DMS153 (cell line): ENCODE data around the gene COL4A2.
"Not testable (repeated sequence)": the region's sequence is repeated elsewhere in the genome, so short reads cannot be mapped to it uniquely, and the experiment has no call there.

Source experiments
- DNase-seq: peaks from one replicate; lab custom pipeline; 2025; lab: John Stamatoyannopoulos, UW

Gene COL4A2

DNA sequence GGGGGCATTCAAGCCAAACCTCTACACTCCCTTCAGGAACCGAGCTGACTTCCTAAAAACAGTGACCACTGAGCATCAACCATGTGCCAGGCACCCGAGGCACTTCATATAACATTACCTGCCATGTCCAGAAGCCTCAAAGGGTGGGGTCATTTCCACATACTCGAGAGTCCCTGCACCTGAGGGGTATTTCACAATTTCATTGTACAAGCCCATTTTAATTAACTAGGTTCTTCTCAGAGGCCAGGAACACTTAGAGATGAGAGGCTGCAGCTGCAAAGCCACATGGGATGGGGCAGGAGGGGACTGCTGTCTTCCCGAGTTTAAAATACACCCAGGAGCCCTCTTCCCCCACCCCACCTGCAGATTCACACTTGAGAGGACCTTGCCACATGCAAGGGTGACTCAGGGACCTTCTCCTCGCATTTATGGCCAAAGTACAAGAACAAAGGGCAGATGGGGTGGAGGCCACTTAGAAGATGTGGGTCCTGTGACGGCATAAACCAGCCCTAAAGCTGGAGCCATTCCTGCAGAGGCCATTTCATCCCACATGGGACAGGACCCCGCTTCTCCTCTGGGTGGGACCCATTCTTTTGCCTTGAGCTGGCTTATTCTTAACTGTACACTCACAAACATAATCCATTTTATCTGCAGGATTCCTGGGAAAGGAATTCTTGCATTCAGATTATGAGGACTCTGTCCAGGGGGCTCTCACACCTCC, 210.6 kb downstream of the COL4A2 start:
- no peak for DNase-seq

DNA sequence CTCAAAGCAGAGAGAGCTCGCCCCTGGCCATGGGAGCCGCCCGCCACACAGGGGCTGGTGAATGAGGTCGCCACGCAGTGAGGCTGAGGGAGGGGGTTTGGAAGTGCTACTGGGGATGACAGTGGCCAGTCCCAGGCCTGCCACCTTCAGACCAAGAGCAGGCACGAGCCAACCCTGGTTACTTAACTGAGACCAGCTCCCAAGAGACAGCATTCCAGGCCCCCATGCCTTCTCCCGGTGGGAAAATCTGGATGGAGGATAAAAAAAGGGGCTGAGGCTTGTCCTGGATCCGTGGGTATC, 211.1 kb downstream of the COL4A2 start:
- DNase-seq = no peak

DNA sequence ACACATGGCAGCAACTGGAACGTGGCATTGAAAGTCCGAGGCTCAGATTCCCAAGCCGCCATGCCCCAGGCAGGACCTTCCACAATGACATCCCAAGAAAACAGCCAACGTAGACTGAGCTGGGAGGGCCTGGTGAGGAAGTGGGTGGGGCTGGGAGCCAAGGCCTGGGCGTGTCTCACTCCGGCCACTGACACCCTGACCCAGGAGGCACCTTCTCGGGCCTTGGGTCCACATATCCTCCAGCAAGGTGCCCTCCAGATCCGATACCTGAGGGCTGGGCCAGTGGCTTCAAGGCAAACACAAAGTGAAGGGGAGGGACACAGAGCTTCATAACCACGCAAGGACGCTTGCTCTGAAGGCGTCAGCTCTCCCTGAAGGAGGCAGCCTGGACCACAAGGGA, 211.5 kb downstream of the COL4A2 start:
- DNase-seq = no peak

DNA sequence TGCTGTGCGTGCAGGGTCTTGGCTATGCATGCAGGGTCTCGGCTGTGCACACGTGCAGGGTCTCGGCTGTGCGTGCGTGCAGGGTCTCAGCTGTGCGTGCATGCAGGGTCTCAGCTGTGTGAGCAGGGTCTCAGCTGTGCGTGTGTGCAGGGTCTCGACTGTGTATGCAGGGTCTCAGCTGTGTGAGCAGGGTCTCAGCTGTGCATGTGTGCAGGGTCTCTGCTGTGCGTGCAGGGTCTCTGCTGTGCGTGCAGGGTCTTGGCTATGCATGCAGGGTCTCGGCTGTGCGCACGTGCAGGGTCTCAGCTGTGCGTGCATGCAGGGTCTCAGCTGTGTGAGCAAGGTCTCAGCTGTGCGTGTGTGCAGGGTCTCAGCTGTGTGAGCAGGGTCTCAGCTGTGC, 212.0 kb downstream of the COL4A2 start:
- no peak for DNase-seq

DNA sequence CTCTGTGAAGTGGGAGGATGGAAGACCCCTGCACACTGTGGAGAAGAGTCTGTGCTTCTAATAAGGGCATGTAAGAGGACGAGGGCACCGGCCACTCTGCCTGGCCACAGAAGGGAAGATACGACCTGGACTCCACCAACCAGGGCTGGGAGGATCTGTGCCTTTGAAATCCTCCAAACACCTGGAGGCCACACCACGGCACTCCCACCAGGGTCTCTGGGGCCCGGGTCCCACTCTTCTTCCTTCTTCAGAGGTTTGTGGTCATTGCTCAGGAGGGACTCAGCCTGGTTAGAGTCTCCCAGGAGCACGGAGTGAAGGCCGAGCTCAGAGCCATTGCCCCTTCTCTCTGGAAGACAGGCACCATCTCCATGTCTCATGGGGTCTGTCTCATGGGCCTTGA, 212.4 kb downstream of the COL4A2 start:
- no peak for DNase-seq

DNA sequence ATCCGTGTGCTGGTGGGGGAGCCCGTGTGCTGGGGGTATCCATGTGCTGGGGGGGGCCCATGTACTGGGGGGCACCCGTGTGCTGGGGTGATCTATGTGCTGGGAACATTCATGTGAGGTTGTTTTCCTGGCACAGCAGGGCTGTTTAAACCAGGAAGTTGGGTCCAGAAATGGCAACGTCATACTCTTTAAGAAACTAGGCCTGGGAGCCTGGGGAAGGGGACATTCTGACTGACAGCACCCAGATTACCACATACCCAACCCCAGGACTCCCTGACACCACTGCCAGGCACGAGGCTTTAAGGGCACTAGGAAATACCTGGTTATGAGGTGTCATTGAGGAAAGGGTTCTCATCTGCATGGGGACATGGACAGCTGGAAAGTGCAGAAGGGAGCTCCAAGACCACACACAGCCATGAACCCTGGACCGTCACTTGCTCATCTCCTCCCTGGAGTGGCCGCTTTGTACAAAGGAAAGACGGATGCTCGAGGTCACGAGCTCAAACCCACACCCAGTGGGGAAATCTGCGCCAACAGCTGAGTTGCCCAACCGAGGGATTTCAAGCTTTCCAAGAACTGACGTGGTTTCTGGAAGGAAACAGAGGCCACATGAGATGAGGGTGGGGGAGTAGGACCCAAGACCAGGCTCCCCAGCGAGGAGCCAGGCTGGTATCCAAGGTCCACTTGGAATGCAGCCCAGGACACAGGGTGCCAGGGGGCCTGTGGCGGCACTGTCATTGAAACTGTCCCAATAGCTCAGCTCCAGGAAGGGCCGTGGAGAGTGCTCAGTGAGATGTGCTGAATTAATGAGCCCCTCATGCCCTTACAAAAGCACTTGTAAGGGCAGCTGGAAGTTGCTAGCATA, 213.6 kb downstream of the COL4A2 start:
- DNase-seq = no peak

DNA sequence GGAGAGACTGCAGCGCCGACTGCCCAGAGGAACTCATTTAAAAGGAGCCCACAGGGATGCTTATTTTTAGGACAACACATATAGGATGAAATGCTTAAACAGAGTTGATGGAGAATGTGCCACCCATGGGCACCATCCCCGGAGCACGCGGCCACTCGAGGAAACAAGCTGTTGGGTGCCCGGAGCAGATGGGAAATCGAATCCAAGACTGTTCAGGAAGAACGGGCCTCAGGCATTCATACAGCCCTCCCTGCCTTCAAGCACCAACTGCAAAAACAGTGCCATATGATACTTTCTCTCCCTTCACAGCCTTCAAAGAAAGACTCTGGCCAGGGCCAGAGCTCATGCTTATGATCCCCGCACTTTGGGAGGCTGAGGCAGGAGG, 214.2 kb downstream of the COL4A2 start:
- no peak for DNase-seq

DNA sequence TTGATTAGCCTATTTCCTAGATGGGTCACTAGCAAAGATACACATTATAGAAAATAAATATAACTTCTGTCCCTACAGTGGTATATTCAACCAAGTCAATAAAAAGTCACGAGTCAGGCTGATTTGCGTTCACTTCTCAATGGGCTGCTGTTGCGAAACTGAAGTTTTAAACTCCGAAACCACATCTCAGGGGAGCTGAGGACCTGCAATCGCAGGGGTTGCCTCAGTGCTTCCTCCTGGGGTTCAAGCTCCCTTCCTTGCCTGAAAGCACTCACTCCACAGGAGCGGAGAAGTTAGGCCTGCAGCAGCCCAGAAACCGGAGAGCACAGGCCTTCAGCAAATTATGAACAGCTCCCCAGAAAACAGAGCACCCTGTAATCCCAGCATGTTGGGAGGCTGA, 214.9 kb downstream of the COL4A2 start:
- DNase-seq = no peak

DNA sequence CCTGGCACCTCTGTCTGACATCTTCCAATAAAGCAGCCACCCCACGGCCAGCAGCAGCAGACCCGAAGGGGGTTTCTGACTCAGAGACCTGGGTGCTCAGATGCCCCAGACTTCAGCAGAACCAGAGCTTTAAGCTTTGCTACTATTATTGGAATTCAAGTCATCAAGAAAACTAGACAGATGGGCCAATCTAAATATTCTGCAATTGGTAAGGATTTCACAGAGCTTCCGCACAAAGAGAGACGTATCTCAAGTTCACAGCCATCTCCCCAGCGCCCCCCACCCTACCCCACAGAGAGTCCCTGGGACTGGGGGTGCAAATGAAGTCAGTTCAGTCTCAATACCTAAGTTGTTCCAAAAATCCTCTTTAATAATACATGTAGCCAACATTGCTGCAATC, 215.6 kb downstream of the COL4A2 start:
- no peak for DNase-seq

DNA sequence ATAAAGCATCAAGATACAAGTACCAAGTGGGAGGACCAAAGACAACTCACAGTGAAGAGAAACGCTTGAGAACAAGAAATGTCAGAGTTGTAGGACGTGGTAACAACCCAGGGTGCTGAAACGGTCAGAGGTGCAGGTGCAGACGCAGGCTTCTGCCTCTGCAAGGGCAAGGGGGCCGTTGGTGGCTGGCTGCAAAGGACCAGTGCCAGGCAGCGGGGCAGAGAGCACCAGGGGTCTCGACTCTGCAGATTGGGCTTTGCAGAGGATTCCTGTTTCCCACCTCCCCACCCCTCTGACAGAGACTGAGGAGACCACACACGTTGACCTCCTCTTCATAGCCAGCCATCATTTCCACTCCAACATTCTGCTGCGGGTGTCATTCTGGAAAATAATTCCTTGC, 216.1 kb downstream of the COL4A2 start:
- DNase-seq = no peak

DNA sequence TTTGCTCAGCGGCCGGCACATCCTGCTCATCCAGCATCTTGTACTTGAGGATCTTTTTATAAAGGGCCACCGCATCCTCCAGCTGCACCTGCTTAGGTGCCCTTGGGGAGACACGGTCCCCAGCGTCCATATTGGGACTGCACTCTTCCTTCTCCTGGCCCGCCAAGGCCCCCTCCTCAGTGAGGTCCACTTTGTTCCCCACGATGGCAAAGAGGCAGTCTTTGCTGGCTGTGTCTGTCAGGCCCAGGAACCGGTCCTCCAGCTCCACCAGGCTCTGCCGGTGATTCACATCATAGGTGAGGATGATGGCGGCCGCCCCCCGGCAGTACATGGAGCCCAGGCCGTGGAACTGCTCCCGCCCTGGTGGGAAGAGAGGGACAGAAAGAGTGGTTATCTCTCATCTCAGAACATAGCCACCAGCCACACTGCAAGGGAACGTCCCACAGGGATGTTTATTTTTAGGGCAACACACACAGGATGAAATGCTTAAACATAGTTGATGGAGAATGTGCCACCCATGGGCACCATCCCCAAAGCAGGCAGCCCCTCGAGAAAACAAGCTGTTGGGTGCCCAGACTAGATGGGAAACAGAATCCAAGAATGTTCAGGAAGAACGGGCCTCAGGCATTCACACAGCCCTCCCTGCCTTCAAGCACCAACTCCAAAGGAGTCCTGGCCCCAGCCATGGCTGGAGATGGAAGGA, 216.9 kb downstream of the COL4A2 start:
- DNase-seq = no peak

DNA sequence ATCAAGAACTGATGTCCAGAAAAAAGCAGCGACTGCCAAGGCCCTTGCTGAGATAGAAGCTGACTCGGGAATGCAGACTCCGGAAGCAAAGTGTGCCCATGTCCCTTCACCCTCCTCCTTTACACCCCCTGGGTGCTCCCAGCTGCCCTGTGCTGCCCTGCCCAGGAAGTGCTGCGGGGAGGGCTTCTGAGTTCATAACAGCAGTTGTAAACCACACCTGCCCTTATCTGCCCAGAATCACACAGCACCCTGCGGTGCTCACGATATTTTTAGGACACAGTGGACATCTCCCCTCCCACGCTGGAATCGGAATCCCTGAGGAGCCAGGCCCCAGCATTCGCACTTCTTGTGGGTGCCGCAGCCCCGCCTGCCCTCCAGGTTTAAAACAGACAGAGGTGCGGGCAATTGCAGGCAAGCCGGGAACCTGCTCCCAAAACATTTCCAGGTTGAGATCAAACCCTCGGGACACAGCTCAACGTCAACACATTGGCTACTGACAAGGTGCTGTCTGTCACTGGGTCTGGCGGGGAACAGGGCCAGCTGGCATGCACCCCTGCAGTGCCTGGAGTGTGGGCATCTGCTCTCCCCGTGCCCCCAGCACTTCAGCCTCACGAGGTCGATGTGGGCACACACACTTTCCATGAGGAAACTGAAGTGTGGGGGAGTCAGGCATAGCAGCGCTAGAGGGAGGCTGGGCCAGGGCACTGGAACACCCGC, 217.6 kb downstream of the COL4A2 start:
- peak; percentile 86 for DNase-seq

DNA sequence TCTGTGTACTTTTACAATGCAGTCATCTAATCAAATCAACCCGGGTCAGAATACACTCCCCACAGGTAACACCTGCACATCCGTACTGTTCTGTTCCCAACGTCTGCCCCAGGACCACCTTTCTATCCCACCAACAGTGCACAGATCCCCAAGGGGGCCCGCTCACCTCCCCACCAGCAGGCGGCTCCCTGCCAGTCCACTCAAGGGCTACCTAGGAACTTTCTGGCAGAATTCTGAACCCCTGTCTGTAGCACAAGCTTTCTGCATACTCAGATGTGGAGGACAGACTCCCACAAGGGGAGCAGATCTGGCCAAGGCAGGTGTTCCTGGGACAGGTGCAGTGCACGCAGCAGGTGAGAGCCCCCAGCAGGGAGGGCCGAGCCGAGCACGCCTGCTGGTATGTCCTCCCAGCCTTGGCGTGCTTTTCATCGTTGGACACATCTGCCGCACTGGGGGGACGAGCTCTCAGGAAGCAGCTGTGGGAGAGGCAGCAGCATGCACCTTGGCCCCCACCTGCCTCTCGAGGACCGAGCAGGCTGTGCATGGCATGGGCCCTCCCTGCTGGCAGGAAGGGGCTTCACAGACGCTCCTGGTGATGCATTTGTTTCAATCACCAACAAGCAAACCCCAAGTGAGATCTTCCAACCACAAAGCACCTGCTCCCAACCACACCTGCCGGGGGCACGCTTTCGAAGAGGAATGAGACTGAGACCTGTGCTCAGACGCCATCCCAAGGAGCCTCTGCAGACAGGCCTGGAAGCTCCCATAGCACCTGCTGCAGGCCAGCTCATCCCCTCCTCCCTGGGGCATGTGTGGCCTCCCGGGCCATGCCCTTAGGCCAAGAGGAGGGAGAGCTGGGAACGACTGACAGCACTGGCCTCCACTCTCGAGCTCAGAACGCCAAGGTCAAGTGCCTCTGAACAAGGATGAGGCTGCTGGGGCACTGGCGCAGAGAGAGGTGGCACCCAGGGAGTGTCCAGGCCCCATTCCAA, 218.5 kb downstream of the COL4A2 start:
- peak; percentile 96 for DNase-seq

DNA sequence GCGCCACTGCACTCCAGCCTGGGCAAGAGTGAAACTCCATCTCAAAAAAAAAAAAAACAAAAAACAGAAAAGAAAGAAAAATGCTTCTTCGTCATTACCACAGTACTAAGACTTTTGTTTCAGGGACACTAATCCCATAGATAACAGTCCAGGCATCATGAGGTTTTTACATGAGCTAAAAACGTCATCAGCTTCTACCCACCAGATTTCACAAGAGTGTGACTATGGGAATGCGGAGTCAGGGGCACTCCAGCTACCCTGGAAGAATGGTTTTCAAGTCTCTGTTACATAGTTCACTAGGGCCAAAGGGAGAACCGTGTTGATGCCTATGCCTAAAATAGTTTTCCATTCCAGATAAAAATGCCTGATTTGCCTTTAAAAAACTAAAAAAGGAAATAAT, 221.3 kb downstream of the COL4A2 start:
- DNase-seq = no peak

DNA sequence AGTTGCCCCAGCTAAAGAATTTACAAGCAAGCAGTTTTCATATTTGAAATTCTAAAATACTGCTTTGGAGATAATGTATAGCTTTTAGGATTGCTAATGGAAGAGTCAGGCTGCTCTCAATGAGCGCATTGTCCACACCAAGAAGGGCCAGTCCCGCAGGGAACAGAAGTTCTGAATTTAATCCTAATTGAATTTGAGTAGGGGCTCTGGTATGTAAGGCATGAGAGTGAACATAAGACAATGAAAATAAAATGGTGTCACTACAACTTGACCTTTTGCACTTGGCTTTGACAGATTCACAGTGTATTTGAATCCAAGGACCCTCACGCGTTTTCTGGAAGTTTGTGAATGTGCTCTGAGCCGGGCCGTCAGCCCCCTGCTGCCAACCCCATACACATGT, 221.8 kb downstream of the COL4A2 start:
- no peak for DNase-seq

DNA sequence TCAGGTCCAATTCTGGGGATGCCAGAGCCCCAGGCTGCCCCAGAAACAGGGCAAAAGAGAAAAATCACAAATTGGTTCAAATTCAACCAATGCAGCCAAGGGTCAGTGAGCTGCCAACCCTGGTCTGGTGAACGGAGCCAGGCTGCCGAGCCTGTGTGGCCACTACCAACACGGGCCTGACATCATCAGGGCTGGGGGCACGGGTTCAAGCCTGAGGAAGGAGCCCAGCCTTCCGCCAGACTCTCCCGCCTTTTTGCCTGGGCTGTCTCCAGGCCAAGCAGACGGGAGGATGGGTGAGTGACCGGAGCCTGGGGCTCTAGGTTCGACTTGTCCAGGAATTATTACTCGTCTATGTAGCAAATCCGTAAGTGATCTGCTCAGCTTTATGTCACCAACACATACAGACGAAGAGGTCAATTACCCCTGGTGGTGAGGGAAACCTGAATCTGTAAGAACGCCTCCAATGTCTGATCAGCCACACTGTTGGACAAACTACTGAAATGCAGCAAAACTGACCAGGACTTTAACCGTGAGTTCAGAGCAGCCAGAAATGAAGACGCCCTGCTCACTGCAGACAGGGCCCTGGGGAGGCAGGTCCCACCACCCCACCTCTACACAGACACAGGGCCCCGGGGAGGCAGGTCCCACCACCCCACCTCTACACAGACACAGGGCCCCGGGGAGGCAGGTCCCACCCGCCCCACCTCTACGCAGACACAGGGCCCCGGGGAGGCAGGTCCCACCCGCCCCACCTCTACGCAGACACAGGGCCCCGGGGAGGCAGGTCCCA, 222.6 kb downstream of the COL4A2 start:
- DNase-seq = no peak

DNA sequence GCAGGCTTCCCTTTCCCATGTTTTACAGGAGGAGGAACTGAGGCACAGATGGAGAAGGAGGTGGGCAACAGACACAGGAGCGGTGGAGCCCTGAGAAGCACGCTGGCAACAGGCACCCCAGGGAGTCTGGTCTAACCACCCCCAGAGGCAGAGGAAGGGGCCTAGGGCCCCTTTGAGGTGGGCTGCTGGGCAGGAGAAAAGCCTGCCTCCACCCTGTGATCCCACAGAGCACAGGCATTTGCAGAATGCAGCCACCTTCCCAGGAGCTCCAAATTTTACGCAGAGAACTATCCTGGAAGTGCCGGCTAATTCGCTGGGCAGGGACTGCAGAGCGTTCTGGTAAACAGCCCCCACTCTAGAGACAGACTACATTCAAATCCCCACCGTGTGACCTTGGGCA, 224.0 kb downstream of the COL4A2 start:
- DNase-seq = no peak

DNA sequence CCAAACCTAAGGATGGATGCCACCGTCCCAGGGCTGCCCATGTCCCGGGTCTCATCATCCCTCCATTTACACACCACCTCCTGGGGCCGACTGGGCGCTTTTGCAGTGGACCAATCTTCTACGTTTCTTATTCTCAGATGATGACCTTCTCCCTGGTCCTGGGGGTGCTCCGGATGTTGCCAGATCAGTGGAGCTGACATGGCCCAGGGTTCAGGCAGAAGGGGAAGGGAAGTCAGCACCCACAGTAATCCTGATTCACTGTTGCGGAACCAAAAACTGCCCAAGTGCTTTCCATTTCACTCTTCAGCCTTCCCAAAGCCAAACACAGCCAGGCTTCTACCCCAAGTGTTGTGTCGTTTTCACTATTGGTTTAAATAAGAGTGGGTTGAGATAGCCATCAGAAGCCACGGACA, 224.6 kb downstream of the COL4A2 start:
- no peak for DNase-seq

DNA sequence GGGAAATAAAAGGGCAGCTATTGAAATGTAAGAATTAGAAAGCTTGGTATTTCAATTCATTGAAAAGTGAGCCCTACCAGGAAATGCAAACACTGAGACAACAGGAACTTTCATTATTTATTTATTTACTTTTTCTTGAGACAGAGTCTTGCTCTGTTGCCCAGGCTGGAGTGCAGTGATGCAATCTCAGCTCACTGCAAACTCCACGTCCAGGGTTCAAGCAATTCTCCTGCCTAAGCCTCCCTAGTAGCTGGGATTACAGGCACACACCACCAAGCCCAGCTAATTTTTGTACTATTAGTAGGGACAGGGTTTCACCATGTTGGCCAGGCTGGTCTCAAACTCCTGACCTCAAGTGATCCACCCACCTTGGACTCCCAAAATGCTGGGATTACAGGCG, 225.2 kb downstream of the COL4A2 start:
- DNase-seq = not testable (repeated sequence)
